Keratinocyte (primary cell): ENCODE data around the gene SLC7A4. TPM values are rescaled to one million over a fixed set of nuclear protein-coding genes. Genes with fewer than 3 reads are reported as not detected.

Experiments
- DNase-seq: peaks from one replicate; pipeline ENCODE4 v3.0.0-alpha.2; 2011; ENCODE audit warnings: low read depth, missing footprints, low spot score
- FAIRE-seq: peaks from 2 replicates; lab custom pipeline; 2011; peaks lifted over from hg19 to GRCh38; lab: Jason Lieb, UNC
- H2AFZ ChIP-seq: 2 replicates; pipeline ENCODE4 v1.6.0; 2012; ENCODE audit warnings: low read length, control low read depth, inconsistent platforms; ENCODE audit not compliant: control insufficient read depth
- H3K27ac ChIP-seq: 2 replicates; pipeline ENCODE4 v1.5.1; 2011; ENCODE audit warnings: low read length; ENCODE audit not compliant: control insufficient read depth, insufficient read depth
- H3K27me3 ChIP-seq: 3 replicates; pipeline ENCODE4 v1.6.0; 2011; ENCODE audit warnings: low read length; ENCODE audit not compliant: control insufficient read depth, insufficient read depth; ENCODE audit errors: extremely low read depth
- H3K36me3 ChIP-seq, 2 experiments: 2 replicates in 1 of 2; 3 replicates in 1 of 2; pipeline ENCODE4 v1.5.1; 2011; ENCODE audit warnings: low read length in 2 of 2, mild to moderate bottlenecking in 1 of 2; ENCODE audit not compliant: control insufficient read depth in 2 of 2, insufficient read depth in 2 of 2; ENCODE audit errors: extremely low read depth in 1 of 2
- H3K4me1 ChIP-seq: 3 replicates; pipeline ENCODE4 v1.5.1; 2011; ENCODE audit warnings: low read length; ENCODE audit not compliant: control insufficient read depth, insufficient read depth; ENCODE audit errors: extremely low read depth
- H3K4me2 ChIP-seq: 3 replicates; pipeline ENCODE4 v1.6.0; 2011; ENCODE audit warnings: low read depth, low read length; ENCODE audit not compliant: control insufficient read depth, insufficient read depth; ENCODE audit errors: extremely low read depth
- H3K4me3 ChIP-seq, 3 experiments: fragments of 200-600 bp in 1 of 3; sonication (generic) in 1 of 3; 2 replicates in 2 of 3; 3 replicates in 1 of 3; pipeline ENCODE4 v1.5.1; 2011 to 2016; ENCODE audit warnings: low read length in 3 of 3, mild to moderate bottlenecking in 3 of 3, control low read depth in 2 of 3, inconsistent platforms in 1 of 3, low read depth in 1 of 3, mixed read lengths in 1 of 3, mixed run types in 1 of 3, moderate library complexity in 1 of 3; ENCODE audit not compliant: control insufficient read depth in 2 of 3, insufficient read depth in 2 of 3; ENCODE audit errors: extremely low read depth in 1 of 3
- H3K79me2 ChIP-seq: 2 replicates; pipeline ENCODE4 v1.6.0; 2012; ENCODE audit warnings: low read length; ENCODE audit not compliant: control insufficient read depth, insufficient read depth
- H3K9ac ChIP-seq: 3 replicates; pipeline ENCODE4 v1.6.0; 2011; ENCODE audit warnings: low read length; ENCODE audit not compliant: control insufficient read depth, insufficient read depth; ENCODE audit errors: extremely low read depth
- H3K9me1 ChIP-seq: 3 replicates; pipeline ENCODE4 v1.6.0; 2011; ENCODE audit warnings: low read length; ENCODE audit not compliant: control insufficient read depth, insufficient read depth; ENCODE audit errors: extremely low read depth
- H3K9me3 ChIP-seq: 2 replicates; pipeline ENCODE4 v1.5.1; 2012; ENCODE audit warnings: low read depth, low read length; ENCODE audit not compliant: control insufficient read depth
- H4K20me1 ChIP-seq: 3 replicates; pipeline ENCODE4 v1.6.0; 2011; ENCODE audit warnings: low read length; ENCODE audit not compliant: control insufficient read depth, insufficient read depth; ENCODE audit errors: extremely low read depth
- CTCF ChIP-seq, 3 experiments: IDR thresholded peaks in 1 of 3; conservative IDR thresholded peaks in 1 of 3; optimal IDR thresholded peaks in 1 of 3; 2 replicates in 2 of 3; 3 replicates in 1 of 3; pipeline versions ENCODE3 to v1.5.1; 2011; ENCODE audit warnings: low read length in 3 of 3, mild to moderate bottlenecking in 3 of 3, moderate library complexity in 2 of 3, control low read depth in 1 of 3, inconsistent platforms in 1 of 3; ENCODE audit not compliant: insufficient read depth in 2 of 3; ENCODE audit errors: extremely low read depth in 1 of 3
- EZH2 ChIP-seq: IDR thresholded peaks from one replicate; pipeline ENCODE4 v1.6.1; 2012; ENCODE audit warnings: inconsistent platforms, mild to moderate bottlenecking, low read length, moderate library complexity
- dilution Hi-C: fragments of 300-500 bp; cut with MboI; formaldehyde crosslinking; loops from one replicate; pipeline ENCODE4 v1.7.0; 2020; ENCODE audit warnings: low sequenced_read_pairs; ENCODE audit not compliant: extremely low pct_ligation_motif_present
- polyA plus RNA-seq, 5 experiments: library from polyadenylated mRNA; depleted of rRNA in 3 of 5; stranded (reverse) in 3 of 5; stranded (forward) in 1 of 5; unstranded in 1 of 5; fragments of >200 nt; gene quantifications; 1 replicate in 1 of 5; 2 replicates in 3 of 5; 3 replicates in 1 of 5; pipeline versions ENCODE4 v1.2.1 to v1.2.3, GENCODE V29; 2011 to 2012; ENCODE audit warnings: missing spikeins in 2 of 5, low read depth in 1 of 5, low replicate concordance in 1 of 5

Gene SLC7A4
- polyA plus RNA-seq, 1 donor (not counting 4 experiments of a cell fraction or from before 2014, with no cell fraction given): 0.10 TPM

GRCh38 chr22:20993304-20994127 is 38.8 kb downstream of the SLC7A4 start:
- no peaks in the 10 kb centered on the region for H3K79me2 ChIP-seq
- FAIRE-seq (no peak), DNase-seq (no peak)
- TF ChIP-seq EZH2: no peak
- no peak for TF ChIP-seq CTCF (optimal IDR thresholded peaks at IDR 0.05 in 1 of 3, IDR thresholded peaks at IDR 0.05 in 1 of 3, conservative IDR thresholded peaks at IDR 0.05 in 1 of 3; ENCODE audit: extremely low read depth in 1 of 3, insufficient read depth in 2 of 3, low read length in 3 of 3)
- H3K4me1 ChIP-seq: no peaks in the 10 kb centered on the region
- dilution Hi-C loops: no loop called here
- H3K4me3 ChIP-seq: no peak overlapping the region
- no peak overlapping the region for H3K9ac ChIP-seq
- no peak overlapping the region for H2AFZ ChIP-seq
- H3K27ac ChIP-seq: no peak overlapping the region
- no peak overlapping the region for H3K4me2 ChIP-seq
- H3K9me1 ChIP-seq: no peaks in the 10 kb centered on the region
- H3K9me3 ChIP-seq: no peaks in the 10 kb centered on the region
- H3K27me3 ChIP-seq: no peaks in the 10 kb centered on the region
- peaks cover 18 to 52% of the 10 kb centered on the region in 2 experiments for H3K36me3 ChIP-seq
- H4K20me1 ChIP-seq: no peaks in the 10 kb centered on the region

GRCh38 chr22:20992456-20993303 is 39.7 kb downstream of the SLC7A4 start:
- no peaks in the 10 kb centered on the region for H3K27me3 ChIP-seq
- H2AFZ ChIP-seq: no peak overlapping the region
- FAIRE-seq (no peak), DNase-seq (no peak)
- H4K20me1 ChIP-seq: no peaks in the 10 kb centered on the region
- H3K4me3 ChIP-seq: no peak overlapping the region
- dilution Hi-C loops: no loop called here
- no peaks in the 10 kb centered on the region for H3K9me3 ChIP-seq
- no peaks in the 10 kb centered on the region for H3K9me1 ChIP-seq
- no peak overlapping the region for H3K9ac ChIP-seq
- no peak overlapping the region for H3K4me2 ChIP-seq
- no peaks in the 10 kb centered on the region for H3K4me1 ChIP-seq
- no peak overlapping the region for H3K27ac ChIP-seq
- TF ChIP-seq CTCF (optimal IDR thresholded peaks at IDR 0.05 in 1 of 3, IDR thresholded peaks at IDR 0.05 in 1 of 3, conservative IDR thresholded peaks at IDR 0.05 in 1 of 3; ENCODE audit: extremely low read depth in 1 of 3, insufficient read depth in 2 of 3, low read length in 3 of 3): no peak
- no peak for TF ChIP-seq EZH2
- peaks cover 22 to 51% of the 10 kb centered on the region in 2 experiments for H3K36me3 ChIP-seq
- no peaks in the 10 kb centered on the region for H3K79me2 ChIP-seq
